ENCODE results near the gene ITLN1.

The ITLN1 gene

DNA sequence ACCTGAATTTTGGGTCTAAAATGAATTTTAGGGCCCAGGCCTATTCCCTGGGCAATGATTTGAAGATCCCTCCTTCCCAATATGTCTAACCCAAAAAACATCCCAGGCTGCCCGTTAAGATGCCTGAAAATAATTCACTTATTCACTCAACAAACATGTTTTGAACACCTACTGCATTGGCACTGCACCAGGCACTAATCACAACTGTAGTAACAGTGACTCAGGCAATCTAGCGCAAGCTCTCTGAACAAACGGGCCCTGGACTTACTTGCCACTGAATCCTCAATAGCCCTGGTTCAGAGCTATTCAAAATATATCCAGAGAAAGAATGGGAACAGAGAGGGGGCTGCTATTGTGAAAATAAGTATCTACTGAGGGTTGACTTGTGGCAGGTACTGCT lies 26.5 kb downstream of the ITLN1 start:
- in situ Hi-C loops (cut with MboI; ENCODE audit: low sequenced_read_pairs): no loop called here

DNA sequence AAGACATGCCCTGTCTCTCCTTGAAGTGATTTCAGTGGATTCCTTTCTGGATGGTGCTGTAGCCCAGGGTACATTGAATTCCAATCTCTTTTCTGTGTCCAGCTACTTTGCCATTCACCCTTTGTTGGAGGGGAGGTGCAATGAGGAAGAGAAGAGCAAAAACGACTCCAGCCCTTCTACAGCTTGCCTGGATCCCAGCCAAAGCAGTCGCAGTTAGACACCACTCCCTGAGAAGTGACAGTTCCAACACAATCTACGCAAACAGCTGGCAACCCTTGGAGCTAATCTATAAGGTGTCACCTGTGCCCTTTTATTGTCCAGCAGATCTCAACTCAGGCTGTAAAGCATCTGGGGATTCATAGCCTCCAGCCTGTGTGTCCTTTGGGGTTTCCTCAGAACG lies 26.9 kb downstream of the ITLN1 start:
- in situ Hi-C loops (cut with MboI; ENCODE audit: low sequenced_read_pairs): no loop called here

DNA sequence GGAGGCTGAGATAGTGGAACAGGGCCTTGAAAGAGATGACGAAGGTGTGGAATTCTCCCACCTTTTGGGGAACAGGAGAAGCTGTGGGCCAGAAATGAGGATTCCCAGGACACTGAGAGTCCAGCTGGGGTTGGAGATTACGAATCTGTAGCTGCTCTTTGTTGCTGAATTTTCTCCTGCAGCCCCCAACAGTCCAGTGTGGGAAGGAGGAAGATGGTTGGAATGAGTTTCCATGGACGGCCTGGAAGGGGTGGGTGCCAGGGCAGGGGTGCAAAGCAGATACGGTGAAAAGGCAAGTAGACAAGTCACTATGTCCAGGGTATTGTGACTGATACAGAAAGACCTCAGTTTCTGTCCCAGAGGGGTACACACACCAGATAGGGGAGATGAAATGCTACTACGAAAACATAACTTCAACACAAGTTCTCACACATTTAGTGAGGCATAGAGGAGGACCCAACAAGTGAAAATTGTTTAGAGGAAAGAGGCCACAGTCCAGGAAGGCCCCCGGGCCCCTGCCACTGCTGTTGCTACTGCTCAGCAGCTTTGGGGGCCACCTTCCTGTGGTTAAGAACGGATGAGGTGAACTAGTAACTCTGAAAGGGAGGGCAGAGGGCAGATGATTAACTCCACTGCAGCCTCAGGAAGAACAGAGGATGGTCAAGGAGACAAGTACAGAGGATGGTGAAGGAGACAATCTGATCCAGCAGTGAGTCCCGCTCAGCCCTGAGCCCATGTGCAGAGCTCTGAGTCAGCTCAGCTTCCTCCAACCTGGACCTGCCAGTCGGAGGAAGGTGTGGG lies 29.6 kb downstream of the ITLN1 start:
- in situ Hi-C loops (cut with MboI; ENCODE audit: low sequenced_read_pairs): no loop called here

DNA sequence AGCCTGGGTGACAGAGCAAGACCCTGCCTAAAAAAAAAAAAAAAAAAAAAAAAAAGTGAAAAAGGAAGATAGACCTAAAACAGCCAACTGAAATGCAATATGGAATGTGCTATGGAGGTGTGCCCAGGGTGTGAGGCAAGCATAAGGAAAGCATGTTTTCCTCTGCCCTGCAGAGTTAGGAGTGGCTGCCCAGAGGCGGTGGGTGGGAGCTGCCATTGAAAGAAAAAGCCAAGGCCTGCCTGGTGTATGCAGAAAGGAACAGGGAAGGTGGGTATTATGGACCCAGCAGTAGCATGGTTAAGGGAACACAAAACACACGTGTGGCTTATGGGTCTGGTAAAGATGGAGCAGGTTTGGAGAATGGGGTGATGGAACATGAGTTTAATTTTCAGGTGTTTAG lies 31.2 kb downstream of the ITLN1 start:
- in situ Hi-C loops (cut with MboI; ENCODE audit: low sequenced_read_pairs): no loop called here

DNA sequence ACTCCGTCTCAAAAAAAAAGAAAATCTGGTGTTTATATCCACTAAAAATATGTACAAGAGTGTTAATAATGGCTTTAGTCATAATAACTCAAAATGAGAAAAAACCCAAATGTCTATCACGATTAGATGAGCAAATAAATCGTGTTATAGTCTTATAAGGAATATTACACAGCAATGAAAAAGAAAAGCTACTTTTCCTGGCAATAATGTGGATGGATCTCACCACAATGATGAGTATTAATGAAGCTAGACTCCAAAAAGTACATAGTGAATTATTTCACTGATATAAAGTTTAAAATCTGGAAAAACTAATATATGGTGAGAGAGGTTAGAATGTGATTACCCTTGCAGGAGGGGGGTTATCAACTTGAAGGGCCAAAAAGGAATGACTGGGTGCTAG lies 32.0 kb downstream of the ITLN1 start:
- in situ Hi-C loops (cut with MboI; ENCODE audit: low sequenced_read_pairs): no loop called here

DNA sequence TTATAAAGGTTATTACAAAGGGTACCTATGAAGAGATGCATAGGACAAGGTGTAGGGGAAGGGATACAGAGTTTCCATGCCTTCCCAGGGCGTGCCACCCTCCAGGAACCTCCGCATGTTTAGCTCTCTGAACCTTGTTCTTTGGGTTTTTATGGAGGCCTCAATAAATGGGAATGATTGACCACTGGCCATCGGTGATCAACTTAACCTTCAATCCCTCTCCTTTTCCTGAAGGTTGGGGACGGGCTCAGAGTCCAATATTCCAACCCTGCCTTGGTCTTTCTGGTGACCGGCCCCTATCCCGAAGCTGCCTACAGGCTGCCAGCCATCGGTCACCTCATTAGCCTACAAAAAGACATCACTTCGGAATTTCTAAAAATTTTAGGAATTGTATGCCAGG lies 34.0 kb downstream of the ITLN1 start:
- in situ Hi-C loops (cut with MboI; ENCODE audit: low sequenced_read_pairs): no loop called here

DNA sequence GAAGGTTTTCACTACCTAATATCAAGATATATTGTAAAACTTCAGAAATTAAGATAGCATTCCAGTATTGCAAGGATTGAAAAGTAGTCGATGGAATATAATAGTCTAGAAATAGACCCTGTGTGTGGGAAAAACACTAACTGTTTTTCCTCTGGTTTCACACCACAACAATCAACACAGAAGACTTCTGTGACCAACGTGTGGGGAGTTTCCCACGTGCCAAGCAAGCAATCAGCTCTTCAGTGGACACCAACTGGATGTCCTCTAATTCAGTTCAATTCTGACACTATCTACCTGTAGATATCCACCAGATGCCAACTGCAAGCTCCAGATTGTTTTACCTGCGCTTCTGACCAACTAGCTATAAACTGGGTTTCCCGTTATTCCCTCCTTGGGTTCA lies 34.4 kb downstream of the ITLN1 start:
- in situ Hi-C loops (cut with MboI; ENCODE audit: low sequenced_read_pairs): no loop called here

DNA sequence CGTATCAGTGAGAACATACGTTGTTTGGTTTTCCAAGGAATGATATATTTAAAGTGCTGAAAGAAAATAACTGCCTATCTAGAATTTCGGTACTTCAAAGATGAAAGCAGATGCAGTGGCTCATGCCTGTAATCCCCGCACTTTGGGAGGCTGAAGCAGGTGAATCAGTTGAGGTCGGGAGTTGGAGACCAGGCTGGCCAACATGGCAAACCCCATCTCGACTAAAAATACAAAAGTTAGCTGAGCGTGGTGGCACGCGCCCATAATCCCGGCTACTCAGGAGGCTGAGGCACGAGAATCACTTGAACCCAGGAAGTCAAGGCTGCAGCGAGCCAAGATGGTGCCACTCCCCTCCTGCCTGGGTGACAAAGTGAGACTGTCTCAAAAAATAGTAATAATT lies 38.7 kb downstream of the ITLN1 start:
- in situ Hi-C loops (cut with MboI; ENCODE audit: low sequenced_read_pairs): loop anchor here (25.0 kb wide), 1 partner anchor 159 kb away; no protein-coding TSS in a partner anchor

DNA sequence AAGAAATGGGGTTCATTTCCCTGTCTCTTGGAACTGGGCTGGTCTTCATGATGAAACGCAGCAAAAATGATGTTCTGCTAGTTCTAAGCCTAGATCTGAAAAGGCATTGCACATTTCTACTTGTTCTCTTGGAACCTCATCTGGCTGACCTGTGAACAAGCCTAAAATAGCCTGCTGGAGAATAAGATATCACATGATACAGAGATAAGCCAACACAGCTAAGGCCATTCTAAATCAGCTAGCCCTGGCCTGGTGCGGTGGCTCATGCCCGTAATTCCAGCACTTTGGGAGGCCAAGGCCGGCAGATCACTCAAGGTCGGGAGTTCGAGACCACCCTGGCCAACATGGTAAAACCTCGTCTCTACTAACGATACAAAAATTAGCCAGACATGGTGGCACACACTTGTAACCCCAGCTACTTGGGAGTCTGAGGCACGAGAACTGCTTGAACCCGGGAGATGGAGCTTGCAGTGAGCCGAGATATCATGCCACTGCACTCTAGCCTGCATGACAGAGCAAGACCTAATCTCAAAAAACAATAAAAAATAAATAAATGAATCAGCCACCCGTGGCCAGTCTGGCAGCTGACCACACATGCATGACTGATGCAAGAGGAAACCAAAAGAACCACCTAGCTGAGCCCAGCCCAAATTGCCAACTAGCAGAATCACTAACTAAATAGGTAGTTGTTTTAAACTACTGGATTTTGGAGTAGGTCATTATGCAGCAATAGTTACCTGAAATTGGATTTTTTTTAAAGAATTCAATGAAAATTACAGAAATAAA lies 40.3 kb downstream of the ITLN1 start:
- in situ Hi-C loops (cut with MboI; ENCODE audit: low sequenced_read_pairs): loop anchor here (25.0 kb wide), 1 partner anchor 157 kb away; no protein-coding TSS in a partner anchor

DNA sequence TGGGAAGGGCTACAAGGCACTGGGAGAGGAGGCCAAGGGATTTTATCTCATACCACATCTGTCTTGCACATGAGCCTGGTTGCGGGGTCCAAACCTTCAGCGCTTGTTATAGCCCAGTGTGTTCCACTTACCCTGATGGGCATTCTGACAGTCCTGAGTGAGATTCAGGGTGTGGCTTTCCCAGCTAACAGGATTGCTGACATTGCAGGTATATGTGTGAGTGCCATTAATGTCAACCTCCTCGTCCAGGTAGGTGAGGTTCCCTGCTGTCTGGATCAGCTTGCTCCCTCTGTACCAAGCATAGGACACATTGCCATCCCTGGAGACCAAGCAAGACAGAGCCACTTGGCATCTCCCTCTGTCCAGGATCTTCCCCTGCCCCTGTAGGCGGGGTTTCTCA lies 43.9 kb downstream of the ITLN1 start:
- in situ Hi-C loops (cut with MboI; ENCODE audit: low sequenced_read_pairs): loop anchor here (25.0 kb wide), 1 partner anchor 154 kb away; no protein-coding TSS in a partner anchor

DNA sequence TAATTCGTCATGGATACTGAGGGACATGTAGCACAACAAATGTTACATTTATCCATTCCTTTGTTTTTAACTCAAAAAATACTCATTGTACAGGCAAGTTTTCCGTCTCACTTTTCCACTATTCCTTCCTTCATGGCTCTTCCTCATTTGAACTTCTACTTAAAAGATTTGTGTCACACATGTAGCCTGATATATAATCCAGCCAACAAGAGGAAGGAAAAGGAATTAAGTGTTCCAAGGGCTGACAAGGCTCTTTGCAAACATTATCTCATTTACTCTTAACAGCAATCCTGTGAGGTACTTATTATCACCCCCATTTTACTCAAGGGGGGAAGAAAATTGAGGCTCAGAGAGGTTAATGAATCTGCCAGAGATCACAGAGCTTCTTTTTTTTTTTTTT lies 45.2 kb downstream of the ITLN1 start:
- in situ Hi-C loops (cut with MboI; ENCODE audit: low sequenced_read_pairs): loop anchor here (10.0 to 25.0 kb wide), 2 partner anchors 115 to 152 kb away; partner anchors contain the start of gene ITLN2

DNA sequence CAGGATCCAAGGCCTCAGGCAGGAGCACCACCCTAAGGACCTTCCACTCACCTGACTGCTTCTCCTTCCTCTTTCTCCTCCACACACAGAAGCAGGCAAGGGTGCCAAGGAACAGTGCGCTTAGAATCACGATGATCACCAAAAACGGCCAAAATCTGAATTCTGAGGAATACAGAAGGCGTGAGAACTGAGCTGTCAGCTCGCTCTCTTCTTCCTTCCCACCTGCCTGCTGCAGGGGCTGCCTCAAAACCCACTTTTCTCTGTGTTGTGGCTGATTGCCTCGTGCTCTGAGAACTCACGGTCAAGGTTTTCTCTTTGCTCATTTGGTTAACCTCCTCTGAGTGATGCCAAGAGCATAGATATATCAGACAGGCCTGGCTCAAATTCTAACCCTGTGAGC lies 46.1 kb downstream of the ITLN1 start:
- in situ Hi-C loops (cut with MboI; ENCODE audit: low sequenced_read_pairs): loop anchor here (10.0 to 25.0 kb wide), 2 partner anchors 116 to 152 kb away; partner anchors contain the start of gene ITLN2

DNA sequence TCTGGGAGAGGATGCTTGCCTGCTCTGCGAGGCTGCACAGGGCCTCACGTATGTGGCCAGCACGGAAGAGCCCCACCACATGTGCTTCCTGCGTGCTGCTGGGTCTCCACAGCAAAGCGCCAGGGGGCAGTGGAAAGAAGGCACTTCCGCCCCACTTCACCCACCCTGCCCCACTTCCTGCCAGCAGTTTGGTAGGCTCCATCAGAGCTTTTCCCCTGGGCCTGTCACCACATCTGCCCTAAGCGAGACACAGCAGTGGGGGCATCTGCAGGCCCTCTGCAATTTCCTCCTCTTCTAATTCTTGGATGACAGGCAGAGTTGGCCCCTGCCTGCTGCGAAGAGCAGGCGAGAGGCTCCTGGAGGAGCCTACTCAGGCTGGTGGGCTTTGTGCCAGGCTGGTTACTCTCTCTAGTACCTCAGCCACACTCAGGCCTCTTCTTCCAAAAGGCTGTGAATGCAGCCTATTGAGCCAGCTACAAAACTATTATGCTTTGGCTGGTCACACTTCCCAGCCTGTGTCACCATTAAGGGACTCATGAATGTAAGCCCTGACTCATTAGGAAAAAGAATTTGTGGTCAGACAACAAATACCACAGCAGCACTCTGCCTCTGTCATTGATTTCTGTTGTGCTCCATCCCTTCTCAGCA lies 47.3 kb downstream of the ITLN1 start:
- in situ Hi-C loops (cut with MboI; ENCODE audit: low sequenced_read_pairs): loop anchor here (10.0 to 25.0 kb wide), 2 partner anchors 117 to 150 kb away; partner anchors contain the start of gene ITLN2

DNA sequence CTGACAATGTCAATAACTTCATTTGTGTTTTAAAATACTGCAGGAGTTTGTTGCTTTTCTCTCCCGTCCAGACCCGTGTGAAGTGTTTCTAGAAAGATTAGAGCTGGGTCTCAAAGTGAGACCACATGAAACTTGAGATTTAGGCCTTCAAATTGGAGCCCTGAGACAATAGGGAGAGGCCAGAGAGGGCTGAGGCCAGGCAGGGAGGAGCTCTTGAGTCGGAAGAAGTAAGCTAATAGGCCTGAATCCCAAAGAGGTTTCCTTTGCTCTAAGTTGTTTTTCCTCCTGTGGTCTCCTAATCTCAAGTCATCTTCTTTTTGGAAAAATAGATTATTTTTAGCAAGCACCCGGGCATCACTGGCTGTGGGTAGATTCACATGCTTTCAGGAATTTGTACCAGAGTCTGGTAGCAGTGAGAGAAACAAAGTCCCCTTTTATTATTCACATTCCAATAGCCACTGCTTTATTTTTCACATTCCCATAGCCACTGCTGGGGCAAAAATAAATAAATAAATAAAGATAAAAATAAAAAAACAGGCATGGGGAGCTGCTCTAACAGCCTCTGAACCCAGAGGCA lies 47.9 kb downstream of the ITLN1 start:
- in situ Hi-C loops (cut with MboI; ENCODE audit: low sequenced_read_pairs): loop anchor here (10.0 to 25.0 kb wide), 2 partner anchors 118 to 150 kb away; partner anchors contain the start of gene ITLN2

DNA sequence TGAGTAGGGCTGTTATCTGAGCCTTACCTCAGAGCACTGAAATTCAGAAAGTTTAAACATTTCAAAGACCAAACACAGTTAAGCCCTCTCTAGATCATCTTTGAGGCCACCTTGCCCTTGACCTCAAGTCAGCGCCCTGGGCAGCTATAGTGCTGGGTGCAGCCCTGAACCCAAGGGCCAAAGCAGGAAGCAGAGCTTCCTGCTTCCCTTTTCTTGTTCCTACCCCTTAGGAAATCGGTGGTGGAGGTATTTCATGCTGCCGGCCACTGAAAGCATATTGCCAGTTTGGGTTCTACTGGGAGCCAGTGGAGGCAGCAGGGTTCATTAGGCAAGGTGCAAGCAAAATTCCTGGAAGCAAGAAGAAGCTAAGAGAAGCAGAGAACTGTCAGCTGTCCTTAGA lies 48.4 kb downstream of the ITLN1 start:
- in situ Hi-C loops (cut with MboI; ENCODE audit: low sequenced_read_pairs): loop anchor here (10.0 to 25.0 kb wide), 2 partner anchors 118 to 149 kb away; partner anchors contain the start of gene ITLN2

DNA sequence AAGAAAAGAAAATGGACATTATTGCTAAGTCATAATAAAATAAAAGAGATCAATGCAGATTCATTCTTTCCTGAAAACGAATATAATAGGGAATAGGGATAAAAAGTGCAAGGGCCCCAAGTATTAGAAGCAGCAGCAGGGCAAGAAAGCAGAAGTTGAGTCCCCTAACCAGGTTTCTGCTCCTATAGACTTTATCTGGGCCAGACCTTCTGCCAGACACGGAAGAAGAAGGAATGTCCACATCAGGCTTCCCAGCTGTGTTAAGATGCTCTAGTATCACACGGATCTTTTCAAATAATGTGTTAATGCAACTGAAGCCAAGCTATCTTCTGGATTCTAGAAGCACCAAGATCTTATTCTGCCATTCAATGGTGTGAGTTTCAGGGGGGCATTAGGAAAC lies 49.2 kb downstream of the ITLN1 start:
- in situ Hi-C loops (cut with MboI; ENCODE audit: low sequenced_read_pairs): loop anchor here (10.0 to 25.0 kb wide), 2 partner anchors 119 to 148 kb away; partner anchors contain the start of gene ITLN2

DNA sequence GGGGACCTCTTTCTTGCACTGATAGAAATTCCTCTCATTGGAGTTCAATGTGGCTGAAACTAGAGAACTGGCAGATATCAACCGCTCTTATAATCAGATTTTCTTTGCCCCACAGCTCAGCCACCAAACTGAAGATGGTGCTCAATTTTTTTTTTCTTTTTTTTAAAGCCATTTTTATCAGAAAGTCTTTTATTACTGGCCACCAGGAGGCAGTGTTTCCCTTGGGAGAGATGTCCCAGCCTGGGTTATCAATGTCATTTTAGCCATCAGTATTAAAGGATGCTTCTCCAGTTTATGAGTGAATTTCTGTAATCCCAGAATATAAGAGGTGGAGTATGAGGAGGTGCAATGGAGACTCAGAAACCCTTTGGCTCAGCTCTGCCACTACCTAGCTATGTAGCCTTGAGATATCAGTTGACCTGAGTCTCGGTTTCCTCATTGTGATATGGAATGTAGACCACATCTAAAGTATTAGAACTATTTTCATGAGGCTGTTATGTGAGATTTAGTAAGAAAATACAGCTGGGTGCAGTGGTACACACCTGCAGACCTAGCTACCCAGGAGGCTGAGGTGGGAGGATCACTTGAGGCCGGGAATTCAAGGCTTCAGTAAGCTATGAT lies 49.9 kb downstream of the ITLN1 start:
- in situ Hi-C loops (cut with MboI; ENCODE audit: low sequenced_read_pairs): loop anchor here (10.0 to 25.0 kb wide), 2 partner anchors 120 to 148 kb away; partner anchors contain the start of gene ITLN2

DNA sequence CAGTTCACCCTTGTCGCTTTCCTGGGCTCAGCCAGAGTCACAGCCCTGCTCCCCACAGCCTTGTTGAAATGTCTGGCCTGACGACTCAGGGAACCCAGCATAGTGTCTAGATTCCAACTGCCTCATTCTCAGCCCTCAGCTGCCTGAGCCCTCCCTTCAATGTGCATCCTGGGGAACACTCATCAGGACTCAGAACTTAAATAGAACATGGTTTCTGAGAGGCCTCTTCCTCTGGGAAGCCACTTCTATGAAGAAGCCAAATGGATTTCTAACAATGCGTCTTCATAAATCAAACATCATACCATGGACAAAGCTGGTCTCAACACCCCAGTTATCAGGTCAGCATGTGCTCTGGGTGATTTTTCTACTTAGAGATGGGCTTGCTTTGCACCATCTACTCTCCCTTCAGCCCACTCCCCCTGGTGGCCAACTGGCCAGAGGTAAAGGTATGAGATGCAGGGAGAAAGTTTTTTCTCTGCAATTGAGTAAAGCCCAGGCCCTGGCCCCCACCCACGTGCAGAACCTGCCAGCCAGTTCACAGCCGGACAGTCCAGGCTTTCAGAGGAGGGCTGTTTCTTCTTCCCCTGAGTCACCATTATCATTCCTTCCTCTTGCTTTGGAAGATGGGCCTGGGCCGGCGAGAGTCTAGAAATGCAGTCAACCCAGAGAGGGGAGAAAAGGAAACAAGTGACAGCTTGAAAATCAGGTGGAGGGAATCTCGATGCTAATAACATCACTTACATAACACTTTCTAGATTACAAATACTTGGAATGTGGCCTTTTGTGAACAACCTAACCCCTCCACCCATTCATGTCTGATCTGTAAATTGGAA lies 54.4 kb downstream of the ITLN1 start:
- in situ Hi-C loops (cut with MboI; ENCODE audit: low sequenced_read_pairs): loop anchor here (10.0 to 25.0 kb wide), 2 partner anchors 124 to 143 kb away; partner anchors contain the start of gene ITLN2

DNA sequence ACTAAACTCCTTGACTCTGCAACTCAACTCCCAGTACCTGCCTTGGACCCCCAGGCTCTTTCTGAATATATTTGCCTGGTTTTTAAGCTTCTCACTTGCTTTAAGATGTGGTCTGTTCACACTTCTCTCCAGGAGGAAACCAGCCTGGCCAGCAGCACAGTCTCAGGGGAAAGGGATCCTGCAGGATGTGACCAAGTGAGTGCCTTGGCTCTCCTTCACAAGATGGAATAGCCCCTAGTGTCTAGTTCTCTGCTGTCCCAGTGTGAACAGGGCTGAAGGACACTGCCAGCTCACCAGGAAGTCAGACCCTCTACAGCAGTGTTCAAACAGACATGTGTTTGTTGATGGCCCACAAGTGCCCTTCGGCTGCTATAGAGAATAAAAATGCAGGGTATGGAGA lies 55.2 kb downstream of the ITLN1 start:
- in situ Hi-C loops (cut with MboI; ENCODE audit: low sequenced_read_pairs): loop anchor here (10.0 to 25.0 kb wide), 2 partner anchors 125 to 142 kb away; partner anchors contain the start of gene ITLN2
